ENCODE measurements around the gene ASB4.

ASB4 gene

GRCh38 chr7:95582578-95583293, 97.0 kb downstream of the ASB4 start:
- H3K4me1 ChIP-seq (ENCODE audit: control insufficient read depth, insufficient read depth, low read length) = no peaks in the 10 kb centered on the region
- H3K27me3 ChIP-seq (ENCODE audit: control insufficient read depth, insufficient read depth, low read length) = no peaks in the 10 kb centered on the region
- no peak overlapping the region for H3K27ac ChIP-seq (ENCODE audit: low read length)
- H3K9me3 ChIP-seq (ENCODE audit: control insufficient read depth, insufficient read depth, low read length) = no peaks in the 10 kb centered on the region
- H3K4me3 ChIP-seq (ENCODE audit: low read length) = no peak overlapping the region
- no peaks in the 10 kb centered on the region for H3K36me3 ChIP-seq (ENCODE audit: control insufficient read depth, insufficient read depth, low read length)
- WGBS (ENCODE audit: insufficient coverage, insufficient read length) = no CpG with 5 or more reads among the region's 4 CpGs
- DNase-seq (ENCODE audit: low read depth, low spot score) = no peak

DNA sequence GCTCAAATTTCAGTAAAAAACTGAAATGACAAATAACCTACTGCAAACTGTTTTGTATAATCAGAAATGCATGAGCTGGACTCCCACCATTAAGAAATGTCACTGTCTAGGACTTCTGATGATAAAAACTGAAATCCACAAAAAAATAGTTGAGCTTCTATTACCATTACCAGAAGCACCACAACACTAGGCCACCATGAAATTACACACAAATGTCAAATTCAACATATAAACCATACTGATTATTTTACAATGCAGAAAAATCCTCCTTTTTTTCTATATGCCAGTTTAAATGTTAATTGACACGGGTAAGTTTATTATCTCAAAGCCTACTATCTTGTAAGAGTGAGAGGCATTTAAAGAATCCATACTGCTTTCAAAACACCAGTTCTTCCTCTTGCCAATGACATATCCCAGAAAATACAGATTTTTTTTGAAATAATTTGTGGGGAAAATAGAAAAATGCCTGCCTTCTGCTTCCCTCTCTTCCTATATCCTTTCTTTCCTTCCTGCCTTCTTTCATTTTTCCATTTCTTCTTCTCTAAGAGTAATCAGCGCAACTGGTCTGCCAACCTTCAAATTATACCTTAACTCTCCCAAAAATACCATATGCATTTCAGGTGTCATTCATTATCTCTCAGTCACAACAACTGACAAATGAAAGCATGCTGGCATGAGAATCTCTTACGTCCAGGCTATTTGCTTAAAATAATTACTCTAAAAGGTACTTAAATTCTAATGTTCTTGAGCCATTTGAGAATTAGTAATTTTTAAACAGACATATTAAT, 98.3 kb downstream of the ASB4 start:
- Histone ChIP-seq H3K9me3 (ENCODE audit: control insufficient read depth, insufficient read depth, low read length) (no peaks in the 10 kb centered on the region), H3K4me1 (ENCODE audit: control insufficient read depth, insufficient read depth, low read length) (no peaks in the 10 kb centered on the region), H3K4me3 (ENCODE audit: low read length) (no peak overlapping the region), H3K27ac (ENCODE audit: low read length) (no peak overlapping the region), H3K27me3 (ENCODE audit: control insufficient read depth, insufficient read depth, low read length) (no peaks in the 10 kb centered on the region), H3K36me3 (ENCODE audit: control insufficient read depth, insufficient read depth, low read length) (no peaks in the 10 kb centered on the region)
- no peak for DNase-seq (ENCODE audit: low read depth, low spot score)
- no CpG with 5 or more reads among the region's 3 CpGs for WGBS (ENCODE audit: insufficient coverage, insufficient read length)

DNA sequence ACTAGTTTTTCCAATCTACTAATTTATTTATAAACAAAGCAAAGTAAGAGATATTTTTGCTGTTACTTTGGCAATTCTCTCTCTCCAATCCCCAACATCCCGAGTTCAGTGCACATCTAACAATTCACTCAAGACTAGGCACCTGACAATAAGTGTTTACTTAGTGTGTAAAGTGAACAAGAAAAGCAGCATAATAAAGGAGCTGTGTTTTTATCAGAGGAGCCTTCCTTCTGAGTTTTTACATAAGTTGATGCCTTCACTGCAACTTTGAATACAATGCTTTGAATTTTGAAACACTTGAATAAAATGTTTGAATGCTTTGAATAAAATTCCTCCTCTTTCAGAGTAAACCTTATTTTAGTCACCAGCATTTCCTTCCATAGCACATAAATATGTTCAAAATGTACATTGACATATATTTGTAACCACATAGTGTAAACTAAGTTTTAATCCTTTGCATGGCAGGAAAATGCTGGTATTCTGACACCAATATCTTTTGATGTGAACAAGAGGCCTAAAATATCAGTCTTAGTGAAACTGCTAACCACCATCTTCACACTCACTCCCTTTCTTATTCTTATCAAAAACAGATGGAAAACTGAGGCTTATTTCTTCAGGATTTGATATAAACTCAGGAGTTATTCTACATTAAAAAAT, 99.2 kb downstream of the ASB4 start:
- WGBS (ENCODE audit: insufficient coverage, insufficient read length) = no CpG with 5 or more reads among the region's 1 CpG
- no peak for DNase-seq (ENCODE audit: low read depth, low spot score)
- no peak overlapping the region for H3K27ac ChIP-seq (ENCODE audit: low read length)
- H3K4me1 ChIP-seq (ENCODE audit: control insufficient read depth, insufficient read depth, low read length) = no peaks in the 10 kb centered on the region
- H3K4me3 ChIP-seq (ENCODE audit: low read length) = no peak overlapping the region
- no peaks in the 10 kb centered on the region for H3K27me3 ChIP-seq (ENCODE audit: control insufficient read depth, insufficient read depth, low read length)
- no peaks in the 10 kb centered on the region for H3K9me3 ChIP-seq (ENCODE audit: control insufficient read depth, insufficient read depth, low read length)
- H3K36me3 ChIP-seq (ENCODE audit: control insufficient read depth, insufficient read depth, low read length) = no peaks in the 10 kb centered on the region

DNA sequence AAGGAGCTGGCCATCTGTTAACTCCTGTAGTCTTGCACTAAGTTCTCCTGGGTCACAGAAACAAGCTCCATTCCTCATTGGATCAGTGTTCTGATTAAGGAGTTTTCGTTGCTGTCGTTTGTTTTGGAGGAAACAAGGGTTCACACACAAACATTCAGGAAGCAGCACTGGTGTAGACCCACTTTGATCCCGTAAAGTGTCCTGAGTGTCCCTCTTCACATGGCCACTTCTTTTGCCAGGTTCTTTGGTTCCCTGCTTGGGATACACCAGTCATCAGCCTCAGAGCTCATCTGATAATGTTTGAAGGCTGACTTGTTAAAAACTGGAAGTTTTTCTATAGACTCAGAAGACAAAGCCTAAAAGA, 99.7 kb downstream of the ASB4 start:
- H3K9me3 ChIP-seq (ENCODE audit: control insufficient read depth, insufficient read depth, low read length) = no peaks in the 10 kb centered on the region
- DNase-seq (ENCODE audit: low read depth, low spot score) = no peak
- WGBS (ENCODE audit: insufficient coverage, insufficient read length) = no CpG with 5 or more reads among the region's 3 CpGs
- H3K27ac ChIP-seq (ENCODE audit: low read length) = no peak overlapping the region
- H3K36me3 ChIP-seq (ENCODE audit: control insufficient read depth, insufficient read depth, low read length) = no peaks in the 10 kb centered on the region
- no peaks in the 10 kb centered on the region for H3K27me3 ChIP-seq (ENCODE audit: control insufficient read depth, insufficient read depth, low read length)
- no peak overlapping the region for H3K4me3 ChIP-seq (ENCODE audit: low read length)
- no peaks in the 10 kb centered on the region for H3K4me1 ChIP-seq (ENCODE audit: control insufficient read depth, insufficient read depth, low read length)

- H3K4me3 ChIP-seq (ENCODE audit: low read length) = no peak overlapping the region
- H3K9me3 ChIP-seq (ENCODE audit: control insufficient read depth, insufficient read depth, low read length) = no peaks in the 10 kb centered on the region
- no peak for DNase-seq (ENCODE audit: low read depth, low spot score)
- no peaks in the 10 kb centered on the region for H3K27me3 ChIP-seq (ENCODE audit: control insufficient read depth, insufficient read depth, low read length)
- no peaks in the 10 kb centered on the region for H3K36me3 ChIP-seq (ENCODE audit: control insufficient read depth, insufficient read depth, low read length)
- H3K4me1 ChIP-seq (ENCODE audit: control insufficient read depth, insufficient read depth, low read length) = no peaks in the 10 kb centered on the region
- H3K27ac ChIP-seq (ENCODE audit: low read length) = no peak overlapping the region
- no CpG with 5 or more reads among the region's 3 CpGs for WGBS (ENCODE audit: insufficient coverage, insufficient read length)
These were observed 101.2 kb downstream of the ASB4 start for GRCh38 chr7:95586951-95587301.

- H3K27ac ChIP-seq (ENCODE audit: low read length) = no peak overlapping the region
- DNase-seq (ENCODE audit: low read depth, low spot score) = no peak
- H3K4me1 ChIP-seq (ENCODE audit: control insufficient read depth, insufficient read depth, low read length) = no peaks in the 10 kb centered on the region
- no peaks in the 10 kb centered on the region for H3K36me3 ChIP-seq (ENCODE audit: control insufficient read depth, insufficient read depth, low read length)
- H3K9me3 ChIP-seq (ENCODE audit: control insufficient read depth, insufficient read depth, low read length) = no peaks in the 10 kb centered on the region
- no peaks in the 10 kb centered on the region for H3K27me3 ChIP-seq (ENCODE audit: control insufficient read depth, insufficient read depth, low read length)
- H3K4me3 ChIP-seq (ENCODE audit: low read length) = no peak overlapping the region
These were observed 103.3 kb downstream of the ASB4 start for GRCh38 chr7:95589031-95589430.

GRCh38 chr7:95589766-95590165, 104.0 kb downstream of the ASB4 start:
- no peaks in the 10 kb centered on the region for H3K9me3 ChIP-seq (ENCODE audit: control insufficient read depth, insufficient read depth, low read length)
- H3K4me1 ChIP-seq (ENCODE audit: control insufficient read depth, insufficient read depth, low read length) = no peaks in the 10 kb centered on the region
- no peak for DNase-seq (ENCODE audit: low read depth, low spot score)
- no CpG with 5 or more reads among the region's 1 CpG for WGBS (ENCODE audit: insufficient coverage, insufficient read length)
- H3K27me3 ChIP-seq (ENCODE audit: control insufficient read depth, insufficient read depth, low read length) = no peaks in the 10 kb centered on the region
- H3K27ac ChIP-seq (ENCODE audit: low read length) = no peak overlapping the region
- no peak overlapping the region for H3K4me3 ChIP-seq (ENCODE audit: low read length)
- H3K36me3 ChIP-seq (ENCODE audit: control insufficient read depth, insufficient read depth, low read length) = no peaks in the 10 kb centered on the region

All from iPS DF 6.9 (cell line).